C4-2B (cell line): ENCODE results near the gene PEBP1.

ENCODE experiments used
- ZFX ChIP-seq: fragments of 450-650 bp; IDR thresholded peaks from 2 replicates; pipeline ENCODE4 v1.6.1; 2017
- TF ChIP-seq, protein P1 (sequence below): fragments of 450-650 bp; conservative IDR thresholded peaks from 2 replicates; pipeline ENCODE4 v1.5.1; 2017; ENCODE audit warnings: mild to moderate bottlenecking

DNA sequence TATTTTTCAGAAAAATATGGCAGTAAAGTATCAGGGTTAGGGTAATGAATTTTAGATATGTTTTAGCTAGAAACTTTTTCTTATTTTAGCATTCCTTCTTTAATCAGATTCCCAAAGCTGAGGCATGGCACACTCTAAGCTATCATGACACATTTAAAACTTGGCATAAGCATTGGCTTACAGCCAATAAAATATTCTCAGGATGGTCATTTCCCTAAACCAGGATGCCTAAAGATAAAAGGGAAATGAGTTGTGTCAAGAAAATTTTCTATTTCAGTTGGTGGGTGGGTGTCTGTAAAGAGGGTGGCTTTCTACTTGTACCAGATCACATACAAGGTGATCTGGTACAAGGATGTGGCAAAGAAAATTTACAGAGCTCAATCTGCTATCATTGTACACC lies 47.8 kb downstream of the PEBP1 start:
- TF ChIP-seq, protein P1, sequence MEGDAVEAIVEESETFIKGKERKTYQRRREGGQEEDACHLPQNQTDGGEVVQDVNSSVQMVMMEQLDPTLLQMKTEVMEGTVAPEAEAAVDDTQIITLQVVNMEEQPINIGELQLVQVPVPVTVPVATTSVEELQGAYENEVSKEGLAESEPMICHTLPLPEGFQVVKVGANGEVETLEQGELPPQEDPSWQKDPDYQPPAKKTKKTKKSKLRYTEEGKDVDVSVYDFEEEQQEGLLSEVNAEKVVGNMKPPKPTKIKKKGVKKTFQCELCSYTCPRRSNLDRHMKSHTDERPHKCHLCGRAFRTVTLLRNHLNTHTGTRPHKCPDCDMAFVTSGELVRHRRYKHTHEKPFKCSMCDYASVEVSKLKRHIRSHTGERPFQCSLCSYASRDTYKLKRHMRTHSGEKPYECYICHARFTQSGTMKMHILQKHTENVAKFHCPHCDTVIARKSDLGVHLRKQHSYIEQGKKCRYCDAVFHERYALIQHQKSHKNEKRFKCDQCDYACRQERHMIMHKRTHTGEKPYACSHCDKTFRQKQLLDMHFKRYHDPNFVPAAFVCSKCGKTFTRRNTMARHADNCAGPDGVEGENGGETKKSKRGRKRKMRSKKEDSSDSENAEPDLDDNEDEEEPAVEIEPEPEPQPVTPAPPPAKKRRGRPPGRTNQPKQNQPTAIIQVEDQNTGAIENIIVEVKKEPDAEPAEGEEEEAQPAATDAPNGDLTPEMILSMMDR, result no peak
- TF ChIP-seq ZFX, result no peak
